ENCODE measurements around the gene GABRR1. TPM values are rescaled to one million over a fixed set of nuclear protein-coding genes. Genes with fewer than 3 reads are reported as not detected.
A peak's percentile ranks its signal among the peaks of the same experiment; 100 is the strongest.
"Not testable (repeated sequence)": the region's sequence is repeated elsewhere in the genome, so short reads cannot be mapped to it uniquely, and the experiment has no call there.

Gene GABRR1
- total RNA-seq, 3 donors from 2014 or later, result not detected

DNA sequence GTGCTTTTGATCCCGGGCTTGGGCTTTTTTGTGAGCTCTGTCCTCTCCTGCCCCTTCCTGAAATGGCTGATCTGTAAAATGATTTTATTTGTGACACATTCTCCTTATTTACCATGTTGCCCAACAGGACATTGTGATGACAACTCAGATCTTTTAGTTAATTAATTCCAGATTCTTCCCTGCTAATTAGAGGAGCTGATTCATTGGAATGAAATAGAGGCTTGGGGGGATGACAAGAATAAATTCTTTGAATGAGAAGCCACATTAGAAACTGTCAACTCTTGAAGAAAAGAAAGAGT, 26.1 kb upstream of the GABRR1 start:
- Histone ChIP-seq H3K9me3 (no peaks in the 10 kb centered on the region), H3K27ac (no peak overlapping the region), H3K36me3 (no peaks in the 10 kb centered on the region), H3K4me3 (no peak overlapping the region), H3K27me3 (no peaks in the 10 kb centered on the region), H3K4me1 (no peaks in the 10 kb centered on the region)
- TF ChIP-seq POLR2A (IDR thresholded peaks at IDR 0.05), result no peak
- TF ChIP-seq, protein P1, sequence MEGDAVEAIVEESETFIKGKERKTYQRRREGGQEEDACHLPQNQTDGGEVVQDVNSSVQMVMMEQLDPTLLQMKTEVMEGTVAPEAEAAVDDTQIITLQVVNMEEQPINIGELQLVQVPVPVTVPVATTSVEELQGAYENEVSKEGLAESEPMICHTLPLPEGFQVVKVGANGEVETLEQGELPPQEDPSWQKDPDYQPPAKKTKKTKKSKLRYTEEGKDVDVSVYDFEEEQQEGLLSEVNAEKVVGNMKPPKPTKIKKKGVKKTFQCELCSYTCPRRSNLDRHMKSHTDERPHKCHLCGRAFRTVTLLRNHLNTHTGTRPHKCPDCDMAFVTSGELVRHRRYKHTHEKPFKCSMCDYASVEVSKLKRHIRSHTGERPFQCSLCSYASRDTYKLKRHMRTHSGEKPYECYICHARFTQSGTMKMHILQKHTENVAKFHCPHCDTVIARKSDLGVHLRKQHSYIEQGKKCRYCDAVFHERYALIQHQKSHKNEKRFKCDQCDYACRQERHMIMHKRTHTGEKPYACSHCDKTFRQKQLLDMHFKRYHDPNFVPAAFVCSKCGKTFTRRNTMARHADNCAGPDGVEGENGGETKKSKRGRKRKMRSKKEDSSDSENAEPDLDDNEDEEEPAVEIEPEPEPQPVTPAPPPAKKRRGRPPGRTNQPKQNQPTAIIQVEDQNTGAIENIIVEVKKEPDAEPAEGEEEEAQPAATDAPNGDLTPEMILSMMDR (IDR thresholded peaks at IDR 0.05), result no peak
- TF ChIP-seq POLR2AphosphoS5 (IDR thresholded peaks at IDR 0.05), result no peak
- intact Hi-C loops (cut with DNase I; ENCODE audit: low total_unique reads), result loop anchor here (10.0 kb wide), 1 partner anchor 258 kb away; no protein-coding TSS in a partner anchor
- DNase-seq (ENCODE audit: low spot score in 2 of 2), result no peak

DNA sequence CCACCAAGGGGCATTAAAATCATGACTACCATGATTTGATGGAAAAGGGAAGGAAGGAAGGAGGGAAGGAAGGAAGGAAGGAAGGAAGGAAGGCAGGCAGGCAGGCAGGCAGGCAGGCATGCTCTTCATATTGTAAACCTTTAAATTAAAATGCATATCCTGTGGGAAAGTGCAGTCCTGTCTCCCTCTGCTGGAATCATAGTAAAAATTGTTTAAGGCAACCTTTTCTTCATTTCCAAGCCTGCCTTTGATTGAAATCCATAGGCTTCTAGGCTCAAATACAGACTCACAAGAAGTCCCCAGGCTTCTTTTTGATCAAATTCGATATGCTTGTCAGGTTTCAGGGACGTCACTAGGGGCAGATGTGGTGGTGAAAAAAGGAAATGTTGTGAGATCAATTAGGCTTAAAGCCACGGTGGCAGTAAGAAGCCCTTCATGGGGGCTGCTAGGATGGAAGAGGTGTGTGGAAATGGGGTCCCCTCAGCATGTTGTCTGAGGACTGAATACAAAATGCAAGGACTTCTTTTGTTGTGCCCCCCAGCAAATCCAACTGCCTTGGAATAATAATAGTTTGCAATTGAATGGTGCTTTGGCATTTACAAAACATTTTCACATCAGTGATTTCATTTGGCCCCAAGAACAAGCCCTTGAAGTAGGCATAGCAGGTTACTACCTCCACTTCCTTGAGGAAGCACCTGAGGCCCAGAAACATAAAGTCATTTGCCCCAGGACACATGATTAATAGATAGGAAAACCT, 25.6 kb upstream of the GABRR1 start:
- intact Hi-C loops (cut with DNase I; ENCODE audit: low total_unique reads), result loop anchor here (10.0 kb wide), 1 partner anchor 258 kb away; no protein-coding TSS in a partner anchor
- H3K27ac ChIP-seq, result no peak overlapping the region
- no peak for DNase-seq (ENCODE audit: low spot score in 2 of 2)
- H3K4me1 ChIP-seq, result no peaks in the 10 kb centered on the region
- no peaks in the 10 kb centered on the region for H3K36me3 ChIP-seq
- H3K4me3 ChIP-seq, result no peak overlapping the region
- TF ChIP-seq POLR2AphosphoS5 (IDR thresholded peaks at IDR 0.05), result no peak
- TF ChIP-seq, protein P1 (IDR thresholded peaks at IDR 0.05), result peak in 1 of 3 donors; percentile 60
- H3K27me3 ChIP-seq, result no peaks in the 10 kb centered on the region
- H3K9me3 ChIP-seq, result no peaks in the 10 kb centered on the region

DNA sequence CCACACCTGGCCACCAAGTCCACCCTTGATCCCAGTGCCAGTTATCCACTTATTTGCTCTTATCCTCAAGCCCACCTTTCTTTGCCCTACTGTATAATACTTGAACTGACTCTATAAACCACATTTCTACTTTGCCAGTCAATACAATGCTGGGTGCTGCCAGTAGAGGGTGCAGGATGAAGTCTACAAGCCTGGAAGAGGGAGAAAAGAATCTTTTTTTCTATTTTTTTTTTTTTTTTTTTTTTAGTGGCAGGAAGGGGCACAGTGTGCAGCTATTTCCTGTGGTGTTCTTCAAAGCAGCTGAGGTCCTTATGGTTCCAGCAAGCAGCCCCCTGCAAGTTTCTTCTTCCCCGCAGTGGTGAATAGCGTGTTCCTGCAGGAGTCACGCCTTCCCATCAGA, 22.2 kb upstream of the GABRR1 start:
- DNase-seq (ENCODE audit: low spot score in 2 of 2), result no peak
- intact Hi-C loops (cut with DNase I; ENCODE audit: low total_unique reads), result no loop called here
- H3K4me1 ChIP-seq, result no peaks in the 10 kb centered on the region
- no peak overlapping the region for H3K4me3 ChIP-seq
- H3K9me3 ChIP-seq, result peaks cover 5 to 20% of the 10 kb centered on the region in 2 donors
- no peak for TF ChIP-seq POLR2AphosphoS5 (IDR thresholded peaks at IDR 0.05)
- no peak overlapping the region for H3K27ac ChIP-seq
- H3K27me3 ChIP-seq, result no peaks in the 10 kb centered on the region
- no peaks in the 10 kb centered on the region for H3K36me3 ChIP-seq

DNA sequence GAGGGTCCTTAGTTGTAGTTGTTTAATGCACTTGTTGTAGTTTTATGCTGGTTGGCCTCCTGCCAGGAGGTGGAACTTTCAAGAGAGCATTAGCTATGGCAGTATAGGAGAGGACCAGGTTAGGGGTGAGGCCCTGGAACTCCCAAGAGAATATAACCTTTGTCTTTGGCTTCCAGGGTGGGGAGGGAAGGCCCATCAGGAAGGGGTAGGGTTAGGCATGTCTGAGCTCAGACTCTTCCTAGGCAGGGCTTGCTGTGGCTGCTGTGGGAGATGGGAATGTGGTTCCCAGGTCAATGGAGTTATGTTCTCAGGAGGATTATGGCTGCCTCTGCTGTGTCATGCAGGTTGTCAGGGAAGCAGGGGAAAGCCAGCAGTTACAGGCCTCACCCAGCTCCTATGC, 20.0 kb upstream of the GABRR1 start:
- no peak overlapping the region for H3K4me3 ChIP-seq
- no peaks in the 10 kb centered on the region for H3K27me3 ChIP-seq
- intact Hi-C loops (cut with DNase I; ENCODE audit: low total_unique reads), result no loop called here
- TF ChIP-seq POLR2A (IDR thresholded peaks at IDR 0.05), result no peak
- TF ChIP-seq, protein P1 (IDR thresholded peaks at IDR 0.05), result no peak
- no peak for TF ChIP-seq POLR2AphosphoS5 (IDR thresholded peaks at IDR 0.05)
- H3K36me3 ChIP-seq, result no peaks in the 10 kb centered on the region
- no peaks in the 10 kb centered on the region for H3K4me1 ChIP-seq
- no peak overlapping the region for H3K27ac ChIP-seq
- H3K9me3 ChIP-seq, result peaks cover 5 to 20% of the 10 kb centered on the region in 2 donors
- no peak for DNase-seq (ENCODE audit: low spot score in 2 of 2)

DNA sequence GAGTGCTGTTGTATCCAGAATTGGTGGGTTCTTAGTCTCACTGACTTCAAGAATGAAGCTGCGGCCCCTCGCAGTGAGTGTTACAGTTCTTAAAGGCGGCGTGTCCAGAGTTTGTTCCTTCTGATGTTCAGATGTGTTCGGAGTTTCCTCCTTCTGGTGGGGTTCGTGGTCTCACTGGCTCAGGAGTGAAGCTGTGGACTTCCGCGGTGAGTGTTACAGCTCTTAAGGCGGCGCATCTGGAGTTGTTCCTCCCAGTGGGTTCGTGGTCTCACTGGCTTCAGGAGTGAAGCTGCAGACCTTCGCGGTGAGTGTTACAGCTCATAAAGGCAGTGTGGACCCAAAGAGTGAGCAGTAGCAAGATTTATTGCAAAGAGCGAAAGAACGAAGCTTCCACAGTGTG, 16.4 kb upstream of the GABRR1 start:
- DNase-seq (ENCODE audit: low spot score in 2 of 2); intact Hi-C loops (cut with DNase I; ENCODE audit: low total_unique reads); H3K4me3 ChIP-seq; H3K4me1 ChIP-seq; H3K27me3 ChIP-seq; H3K36me3 ChIP-seq; H3K27ac ChIP-seq: not testable (repeated sequence)
- H3K9me3 ChIP-seq, result peaks cover 5 to 20% of the 10 kb centered on the region in 2 donors

DNA sequence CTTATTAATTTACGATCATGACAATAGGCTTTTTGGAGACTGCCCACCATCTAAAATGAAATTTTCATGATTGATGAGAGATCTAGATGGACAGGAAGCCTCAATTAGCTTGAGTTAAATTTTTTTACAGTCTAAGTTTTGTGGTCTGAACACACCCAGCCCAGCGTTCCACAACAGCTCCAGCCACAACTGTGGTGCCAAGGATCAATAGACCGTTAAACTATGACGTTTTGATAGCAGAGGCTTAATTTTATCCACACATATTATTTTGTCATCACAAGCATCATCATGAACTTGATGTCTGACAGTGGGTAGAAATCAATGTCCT, 5.5 kb upstream of the GABRR1 start:
- H3K27ac ChIP-seq, result no peak overlapping the region

More for the DNA sequence above, 5.5 kb upstream of the GABRR1 start:
- TF ChIP-seq POLR2AphosphoS5 (IDR thresholded peaks at IDR 0.05) (no peak), POLR2A (IDR thresholded peaks at IDR 0.05) (no peak)
- TF ChIP-seq, protein P1 (IDR thresholded peaks at IDR 0.05), result no peak
- intact Hi-C loops (cut with DNase I; ENCODE audit: low total_unique reads), result no loop called here
- no peak for DNase-seq (ENCODE audit: low spot score in 2 of 2)
- H3K4me1 ChIP-seq, result no peaks in the 10 kb centered on the region
- H3K9me3 ChIP-seq, result no peaks in the 10 kb centered on the region
- no peaks in the 10 kb centered on the region for H3K27me3 ChIP-seq
- no peaks in the 10 kb centered on the region for H3K36me3 ChIP-seq
- no peak overlapping the region for H3K4me3 ChIP-seq

All from breast epithelium (tissue), 4 donors.